Measurements from ENCODE around the gene CUX1. TPM values are rescaled to one million over a fixed set of nuclear protein-coding genes. Genes with fewer than 3 reads are reported as not detected.

CUX1 gene
- total RNA-seq, 1 donor from 2014 or later, result 40.5 TPM

- Histone ChIP-seq H3K4me3 (ENCODE audit: low read depth, low read length) (no peak overlapping the region), H3K36me3 (ENCODE audit: control insufficient read depth, insufficient read depth, low read length) (no peaks in the 10 kb centered on the region), H3K27me3 (ENCODE audit: control insufficient read depth, insufficient read depth, low read length) (no peaks in the 10 kb centered on the region)
- DNase-seq (ENCODE audit: low read depth) (peak; percentile 46), FAIRE-seq (no peak)
- no peak for TF ChIP-seq CTCF (IDR thresholded peaks at IDR 0.05; ENCODE audit: insufficient read depth, low read length, severe bottlenecking)
These were observed 57.9 kb downstream of the CUX1 start for GRCh38 chr7:101875283-101875846.

- Histone ChIP-seq H3K4me3 (ENCODE audit: low read depth, low read length) (no peak overlapping the region), H3K27me3 (ENCODE audit: control insufficient read depth, insufficient read depth, low read length) (no peaks in the 10 kb centered on the region), H3K36me3 (ENCODE audit: control insufficient read depth, insufficient read depth, low read length) (no peaks in the 10 kb centered on the region)
- FAIRE-seq (no peak), DNase-seq (ENCODE audit: low read depth) (no peak)
- no peak for TF ChIP-seq CTCF (IDR thresholded peaks at IDR 0.05; ENCODE audit: insufficient read depth, low read length, severe bottlenecking)
These were observed 60.6 kb downstream of the CUX1 start for GRCh38 chr7:101877882-101878591.

- FAIRE-seq, result no peak
These were observed 61.5 kb downstream of the CUX1 start for GRCh38 chr7:101878938-101879337.

GRCh38 chr7:101879565-101879964, 62.1 kb downstream of the CUX1 start:
- FAIRE-seq, result no peak
- no peak overlapping the region for H3K4me3 ChIP-seq (ENCODE audit: low read depth, low read length)
- no peaks in the 10 kb centered on the region for H3K36me3 ChIP-seq (ENCODE audit: control insufficient read depth, insufficient read depth, low read length)
- no peaks in the 10 kb centered on the region for H3K27me3 ChIP-seq (ENCODE audit: control insufficient read depth, insufficient read depth, low read length)
- TF ChIP-seq CTCF (IDR thresholded peaks at IDR 0.05; ENCODE audit: insufficient read depth, low read length, severe bottlenecking), result no peak
- DNase-seq (ENCODE audit: low read depth), result no peak

More at GRCh38 chr7:101878938-101879337, 61.5 kb downstream of the CUX1 start:
- TF ChIP-seq CTCF (IDR thresholded peaks at IDR 0.05; ENCODE audit: insufficient read depth, low read length, severe bottlenecking), result no peak
- Histone ChIP-seq H3K36me3 (ENCODE audit: control insufficient read depth, insufficient read depth, low read length) (no peaks in the 10 kb centered on the region), H3K27me3 (ENCODE audit: control insufficient read depth, insufficient read depth, low read length) (no peaks in the 10 kb centered on the region), H3K4me3 (ENCODE audit: low read depth, low read length) (no peak overlapping the region)
- DNase-seq (ENCODE audit: low read depth), result no peak

GRCh38 chr7:101880282-101881054, 63.0 kb downstream of the CUX1 start:
- H3K36me3 ChIP-seq (ENCODE audit: control insufficient read depth, insufficient read depth, low read length), result no peaks in the 10 kb centered on the region
- no peak overlapping the region for H3K4me3 ChIP-seq (ENCODE audit: low read depth, low read length)
- no peak for DNase-seq (ENCODE audit: low read depth)
- H3K27me3 ChIP-seq (ENCODE audit: control insufficient read depth, insufficient read depth, low read length), result no peaks in the 10 kb centered on the region
- no peak for FAIRE-seq
- TF ChIP-seq CTCF (IDR thresholded peaks at IDR 0.05; ENCODE audit: insufficient read depth, low read length, severe bottlenecking), result no peak
